Stimulated activated naive CD4-positive, alpha-beta T cell treated with Interleukin-2 at 50 U/mL for 16 hours (primary cell): ENCODE results near the gene TBC1D14.
"Not testable (repeated sequence)": the region's sequence is repeated elsewhere in the genome, so short reads cannot be mapped to it uniquely, and the experiment has no call there.

Source experiments
- DNase-seq: peaks from one replicate; lab custom pipeline; 2025; lab: John Stamatoyannopoulos, UW

Gene TBC1D14

DNA sequence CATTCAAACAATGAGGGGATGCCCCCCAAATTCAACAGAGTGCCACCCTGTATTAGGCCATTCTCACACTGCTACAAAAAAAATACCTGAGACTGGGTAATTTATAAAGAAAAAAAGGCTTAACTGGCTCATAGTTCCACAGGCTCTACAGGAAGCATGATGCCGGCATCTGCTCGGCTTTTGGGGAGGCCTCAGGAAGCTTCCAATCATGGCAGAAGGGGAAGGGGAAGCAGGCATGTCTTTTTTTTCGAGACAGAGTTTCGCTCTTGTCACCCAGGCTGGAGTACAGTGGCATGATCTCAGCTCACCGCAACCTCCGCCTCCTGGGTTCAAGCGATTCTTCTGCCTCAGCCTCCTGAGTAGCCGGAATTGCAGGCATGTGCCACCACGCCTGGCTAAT is 18.7 kb upstream of the TBC1D14 start:
- DNase-seq = not testable (repeated sequence)

GRCh38 chr4:6891436-6892170 is 18.0 kb upstream of the TBC1D14 start:
- DNase-seq = no peak

- no peak for DNase-seq
Measured at GRCh38 chr4:6892190-6892908, 17.3 kb upstream of the TBC1D14 start.

DNA sequence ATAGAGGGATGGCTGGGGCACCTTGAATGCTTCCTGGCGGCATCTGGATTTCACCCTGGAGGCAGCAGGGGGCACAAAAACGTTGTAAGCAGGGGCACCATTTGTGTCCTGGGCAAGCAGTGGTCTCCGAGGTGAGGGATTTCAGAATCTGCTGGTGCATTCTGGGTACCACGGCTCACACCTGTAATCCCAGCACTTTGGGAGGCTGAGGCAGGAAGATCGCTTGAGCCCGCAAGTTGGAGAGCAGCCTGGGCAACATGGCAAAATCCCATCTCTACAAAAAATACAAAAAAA is 16.8 kb upstream of the TBC1D14 start:
- no peak for DNase-seq

- DNase-seq = no peak
Measured at GRCh38 chr4:6893449-6894085, 16.1 kb upstream of the TBC1D14 start.

GRCh38 chr4:6894086-6894478 is 15.5 kb upstream of the TBC1D14 start:
- DNase-seq = no peak

GRCh38 chr4:6894528-6895498 is 14.8 kb upstream of the TBC1D14 start:
- no peak for DNase-seq

DNA sequence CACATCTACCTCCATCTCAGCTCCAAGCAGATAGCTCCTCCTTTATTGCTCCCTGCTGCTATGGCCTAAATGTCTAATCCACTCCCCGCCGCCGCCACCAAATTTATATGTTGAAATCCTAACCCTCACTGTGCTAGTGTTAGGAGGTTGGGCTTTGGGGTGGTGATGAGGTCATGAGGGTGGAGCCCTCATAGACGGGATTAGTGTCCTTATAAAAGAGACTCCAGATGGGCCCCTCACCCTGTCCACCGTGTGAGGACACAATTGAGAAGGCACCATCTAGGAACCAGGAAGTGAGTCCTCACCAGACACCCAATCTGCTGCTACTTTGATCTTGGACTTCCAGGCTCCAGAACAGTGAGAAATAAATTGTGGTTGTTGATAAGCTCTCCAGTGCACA is 13.6 kb upstream of the TBC1D14 start:
- no peak for DNase-seq

DNA sequence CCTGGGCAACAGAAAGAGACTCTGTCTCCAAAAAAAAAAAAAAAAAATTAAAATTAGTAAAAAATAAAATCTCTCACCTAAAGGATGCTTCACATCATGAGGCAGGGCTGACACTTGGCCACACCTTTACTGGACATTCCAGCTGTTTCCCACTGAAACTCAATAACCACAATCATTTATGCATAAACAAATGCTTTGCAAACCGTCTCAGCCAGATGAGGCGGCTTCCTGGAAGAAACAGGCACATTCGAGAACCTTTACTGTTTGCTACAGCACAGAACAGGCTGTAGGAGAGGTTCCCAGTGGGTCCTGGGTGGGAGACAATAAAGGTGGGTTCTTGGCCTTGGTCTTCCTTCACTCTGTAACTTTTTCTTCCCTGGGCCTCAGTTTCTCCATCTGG is 10.9 kb upstream of the TBC1D14 start:
- no peak for DNase-seq

DNA sequence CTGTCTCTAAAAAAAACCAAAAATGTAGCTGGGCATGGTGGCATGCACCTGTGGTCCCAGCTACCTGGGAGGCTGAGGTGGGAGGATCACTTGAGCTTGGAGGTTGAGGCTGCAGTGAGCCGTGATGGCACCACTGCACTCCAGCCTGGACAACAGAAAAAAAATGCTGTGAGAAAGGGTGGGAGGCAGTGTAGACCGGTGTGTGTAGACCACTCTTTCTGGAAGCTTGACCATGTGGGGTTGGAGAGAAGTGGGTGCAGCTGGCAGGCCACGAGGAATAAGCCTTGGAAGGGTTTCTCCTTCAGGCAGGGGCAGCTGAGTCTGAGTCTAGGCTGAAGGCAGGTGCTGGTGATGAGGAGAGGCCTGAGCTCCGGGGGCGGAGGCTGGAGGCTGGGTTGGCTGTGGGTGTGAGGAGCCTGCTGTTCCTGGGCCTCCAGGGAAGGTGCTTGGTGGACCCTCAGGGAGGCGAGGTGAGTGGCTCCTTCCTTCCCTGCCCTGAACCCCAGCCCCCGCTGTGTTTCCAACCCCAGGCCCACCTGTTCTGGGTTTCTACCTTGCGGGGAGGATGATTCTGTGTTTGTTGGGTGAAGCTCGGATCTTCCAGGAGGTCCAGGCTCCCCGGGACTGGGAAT is 9.3 kb upstream of the TBC1D14 start:
- no peak for DNase-seq

GRCh38 chr4:6900956-6901355 is 8.7 kb upstream of the TBC1D14 start:
- no peak for DNase-seq

DNA sequence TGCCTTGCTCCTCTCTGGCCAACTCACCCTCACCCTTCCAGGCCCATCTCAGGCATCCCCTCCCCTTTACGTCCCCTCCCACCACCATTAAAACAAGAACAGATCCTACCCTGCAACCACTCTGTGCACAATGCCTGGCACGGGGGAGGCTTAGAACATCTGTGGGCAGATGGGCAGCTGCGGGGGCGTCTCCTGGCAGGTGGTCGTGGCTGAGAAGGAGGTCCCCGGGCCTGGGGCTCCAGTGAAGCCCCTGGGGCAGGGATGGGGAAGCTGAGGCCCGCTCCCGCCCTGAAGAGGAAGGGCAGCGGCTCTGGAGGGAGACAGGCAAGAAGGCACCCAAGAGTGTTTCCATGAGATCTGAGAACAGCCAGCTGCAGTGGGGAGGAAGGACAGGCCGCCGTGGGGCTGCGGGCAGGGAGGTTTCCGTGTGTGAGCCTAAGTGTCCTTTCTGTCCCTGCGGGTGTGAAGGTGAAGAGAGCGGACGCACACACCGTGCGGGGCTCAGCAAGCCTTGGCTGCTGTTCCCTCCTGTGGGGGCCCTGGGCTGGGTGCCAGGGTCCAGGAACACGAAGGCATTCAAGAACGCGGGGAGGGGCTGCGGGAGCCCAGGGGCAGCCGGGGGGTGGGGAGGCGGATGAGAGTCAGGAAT is 7.8 kb upstream of the TBC1D14 start:
- no peak for DNase-seq

DNA sequence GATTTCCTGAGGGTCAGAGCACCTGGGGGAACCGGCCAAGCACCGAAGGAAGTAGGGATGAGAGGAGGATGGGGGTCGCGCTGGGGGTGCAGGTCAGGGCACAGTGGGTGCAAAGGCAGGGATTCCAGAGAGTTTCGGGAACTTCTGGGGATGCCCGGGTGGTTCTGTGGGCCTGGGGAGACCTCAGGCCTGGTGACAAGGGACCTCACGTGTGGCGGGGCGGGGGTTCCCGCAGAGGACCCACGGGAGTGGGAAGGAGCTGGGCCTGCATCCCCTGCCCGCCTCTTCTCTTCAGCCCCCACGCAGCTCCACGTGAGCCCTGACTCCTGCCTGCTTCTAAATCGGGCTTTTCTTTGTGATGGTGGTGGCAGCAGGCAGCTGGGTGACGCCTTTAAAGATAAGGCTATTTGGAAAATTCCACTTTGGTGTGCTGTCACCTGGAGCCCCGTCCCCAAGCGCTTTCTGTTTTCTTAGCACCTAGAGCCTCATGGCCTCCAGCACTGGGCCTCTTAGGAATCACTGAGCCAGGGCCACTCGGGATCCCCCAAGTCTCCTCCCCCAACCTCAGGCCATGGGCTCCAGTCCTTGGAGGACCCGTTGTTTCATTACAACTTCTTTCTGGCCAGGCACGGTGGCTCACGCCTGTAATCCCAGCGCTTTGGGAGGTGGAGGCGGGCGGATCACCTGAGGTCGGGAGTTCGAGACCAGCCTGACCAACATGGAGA is 7.1 kb upstream of the TBC1D14 start:
- no peak for DNase-seq

DNA sequence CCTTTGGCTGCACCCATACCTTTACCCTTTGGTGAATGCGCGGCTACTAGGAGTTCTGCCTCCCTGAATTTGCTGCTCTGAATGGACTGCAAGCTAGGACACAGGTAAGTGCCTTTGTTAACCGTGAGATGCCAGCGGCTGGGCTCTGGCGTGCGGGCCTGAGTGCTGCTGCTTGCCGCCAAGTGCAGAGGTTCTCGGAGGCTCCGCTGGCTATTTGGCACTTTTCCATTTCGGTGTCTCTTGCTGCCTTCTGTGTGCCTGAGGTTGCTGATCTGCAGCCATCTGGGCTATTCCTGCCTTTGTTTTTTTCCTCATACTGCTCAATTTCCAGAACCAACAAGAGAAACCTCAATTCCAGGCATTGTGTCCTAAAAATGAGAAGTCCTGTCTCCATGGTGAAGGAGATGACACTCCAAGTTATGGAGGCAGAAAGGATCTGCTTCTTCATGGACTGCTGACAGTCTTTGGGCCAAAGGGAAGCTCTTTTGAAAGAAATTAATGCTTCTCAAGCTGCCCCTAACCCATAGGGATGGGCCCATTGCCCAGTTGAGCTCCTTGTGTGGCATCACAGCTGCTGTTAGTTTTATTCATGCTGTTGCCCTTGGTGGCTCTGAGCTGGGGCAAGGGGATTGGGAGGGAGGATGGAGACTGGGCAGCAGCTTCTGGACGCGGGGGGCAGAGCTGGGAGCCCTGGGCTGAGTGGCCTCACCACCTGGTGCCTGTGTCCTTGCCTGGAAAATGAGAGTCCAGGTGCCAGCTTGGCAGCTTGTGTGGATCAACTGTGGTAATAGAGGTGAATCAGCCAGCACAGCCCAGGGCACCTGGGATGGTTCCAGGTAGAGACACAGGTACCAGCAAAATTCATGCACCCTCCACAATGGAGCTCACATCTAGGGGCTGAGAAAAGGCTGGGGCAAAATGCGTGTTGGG is 3.8 kb upstream of the TBC1D14 start:
- no peak for DNase-seq

DNA sequence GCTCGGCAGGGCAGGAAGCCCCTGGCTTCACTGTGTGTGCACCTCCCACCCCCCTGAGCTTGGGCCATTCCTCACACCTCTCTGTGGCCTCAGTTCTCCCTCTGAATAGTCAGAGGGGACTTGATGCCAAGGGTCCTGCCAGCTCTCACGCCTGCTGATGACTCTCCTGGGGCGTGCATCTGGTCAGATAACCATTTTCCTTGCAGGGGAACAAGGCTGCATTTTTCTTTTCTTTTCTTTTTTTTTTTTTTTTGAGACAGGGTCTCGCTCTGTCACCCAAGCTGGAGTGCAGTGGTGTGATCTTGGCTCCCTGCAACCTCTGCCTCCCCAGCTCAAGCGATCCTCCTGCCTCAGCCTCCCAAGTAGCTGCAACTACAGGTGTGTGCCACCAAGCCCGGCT is 3.1 kb upstream of the TBC1D14 start:
- DNase-seq = not testable (repeated sequence)

DNA sequence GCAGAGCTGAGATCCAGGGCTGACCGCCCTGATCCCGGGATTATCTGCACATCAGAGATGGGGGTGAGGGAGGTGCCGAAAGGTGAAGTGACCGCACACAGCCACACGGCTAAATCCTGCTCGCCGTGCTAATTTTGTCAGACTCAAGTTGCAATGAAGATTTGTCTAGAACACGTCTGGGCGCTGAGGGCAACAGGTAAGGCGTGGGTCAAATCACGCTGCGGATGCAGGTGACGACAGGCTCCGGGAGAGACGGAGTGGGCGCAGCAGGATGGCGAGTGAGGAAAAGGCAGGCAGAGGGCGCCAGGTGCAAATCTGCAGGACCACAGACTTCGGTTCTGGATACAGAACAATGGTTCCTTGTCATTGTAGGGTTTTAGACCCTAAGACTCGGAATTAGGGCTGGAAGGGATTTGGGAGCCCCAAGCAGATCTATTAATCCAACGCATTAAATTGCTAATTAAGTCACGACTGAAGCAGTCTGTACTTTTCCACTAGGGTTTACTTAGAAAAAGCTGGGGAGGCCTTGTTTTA is 1.9 kb upstream of the TBC1D14 start:
- no peak for DNase-seq

DNA sequence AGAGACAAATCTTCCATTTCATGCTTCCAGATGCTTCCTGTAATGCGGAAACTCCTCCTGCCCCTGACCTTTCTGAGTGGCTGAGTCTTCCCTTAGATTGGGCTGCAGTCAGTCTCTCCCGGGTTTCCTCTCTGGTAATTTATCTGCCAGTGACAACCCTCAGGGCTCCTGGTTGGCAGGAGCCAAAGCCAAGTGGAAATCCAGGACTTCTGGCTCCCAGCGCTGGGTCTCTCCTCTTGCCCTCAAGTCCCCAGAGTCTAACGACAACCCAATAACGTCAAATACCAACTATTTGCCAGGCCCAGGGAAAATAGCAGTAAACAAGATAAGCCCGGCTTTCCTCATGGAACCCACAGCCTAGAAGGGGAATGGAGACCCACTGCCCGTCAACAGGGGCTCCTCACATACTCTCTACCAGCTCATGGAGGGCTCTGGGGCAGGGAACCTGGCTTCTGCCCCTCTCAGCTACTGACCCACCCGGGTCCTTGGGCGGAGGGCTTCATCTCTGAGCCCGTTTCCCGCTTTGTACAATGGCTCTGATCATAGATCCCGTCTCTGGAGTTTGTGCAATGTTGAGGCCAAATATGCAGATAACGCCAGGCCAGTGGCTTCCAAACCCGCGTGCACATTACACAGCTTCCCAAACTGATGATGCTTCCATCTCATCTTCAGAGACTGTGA is 1.1 kb upstream of the TBC1D14 start:
- DNase-seq = no peak

DNA sequence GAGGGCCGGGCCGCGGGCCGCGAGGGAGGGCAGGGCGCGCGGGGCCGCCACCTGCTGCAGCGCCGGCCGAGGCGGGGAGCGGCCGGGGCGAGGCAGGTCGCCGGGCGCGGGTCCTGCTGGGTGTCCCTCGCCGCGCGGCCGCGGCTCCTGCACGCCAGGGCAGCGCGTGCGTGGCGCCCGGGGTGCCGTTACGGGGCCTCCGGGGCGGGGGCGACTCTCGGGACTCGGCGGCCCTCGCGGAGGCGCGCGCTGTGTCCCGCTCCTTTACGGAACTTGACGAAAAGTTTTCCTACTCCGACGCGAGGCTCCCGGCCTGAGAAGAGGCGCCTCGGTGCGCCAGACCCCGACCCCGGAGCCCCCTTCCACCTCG is 329 bp downstream of the TBC1D14 start:
- DNase-seq = peak; percentile 25
